ENCODE data around the gene CTSZ. TPM values are rescaled to one million over a fixed set of nuclear protein-coding genes. Genes with fewer than 3 reads are reported as not detected.

CTSZ gene
- total and polyA plus RNA-seq, 2 experiments from 2014 or later: 0.58 to 41.4 TPM

DNA sequence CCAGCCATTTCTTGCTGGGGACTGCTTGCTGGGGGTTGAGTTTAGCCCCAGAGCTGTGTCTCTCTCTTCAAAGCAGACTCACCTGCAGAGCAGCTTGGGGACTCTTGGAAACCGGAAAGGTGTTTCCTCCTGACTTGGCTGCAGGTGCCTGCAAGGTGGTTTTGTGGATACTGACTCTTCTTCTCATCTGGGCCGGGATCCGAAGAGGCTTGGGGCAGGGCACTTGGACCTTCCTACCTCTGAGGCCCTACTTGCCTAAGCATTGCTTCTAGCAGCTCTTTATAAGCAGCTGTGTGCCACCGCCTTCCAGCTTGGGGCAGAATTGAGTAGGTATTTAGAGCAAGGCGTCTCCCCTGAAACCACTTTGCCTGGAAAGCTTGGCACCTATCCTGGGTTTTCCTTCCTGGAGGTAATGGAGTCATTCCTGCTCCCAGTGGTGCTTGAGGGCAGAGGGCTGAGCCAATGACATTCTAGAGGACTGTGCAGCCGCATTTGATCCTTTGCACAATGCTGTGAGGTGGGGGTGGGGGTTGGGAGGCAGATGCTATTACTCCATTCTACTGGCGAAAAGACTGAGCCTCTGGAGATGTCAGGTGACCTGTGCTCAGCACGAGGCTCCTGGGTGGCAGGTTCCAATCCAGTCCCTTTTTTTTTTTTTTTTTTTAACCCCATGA is 3.4 kb upstream of the CTSZ start (continued):
- TF ChIP-seq, protein P1, sequence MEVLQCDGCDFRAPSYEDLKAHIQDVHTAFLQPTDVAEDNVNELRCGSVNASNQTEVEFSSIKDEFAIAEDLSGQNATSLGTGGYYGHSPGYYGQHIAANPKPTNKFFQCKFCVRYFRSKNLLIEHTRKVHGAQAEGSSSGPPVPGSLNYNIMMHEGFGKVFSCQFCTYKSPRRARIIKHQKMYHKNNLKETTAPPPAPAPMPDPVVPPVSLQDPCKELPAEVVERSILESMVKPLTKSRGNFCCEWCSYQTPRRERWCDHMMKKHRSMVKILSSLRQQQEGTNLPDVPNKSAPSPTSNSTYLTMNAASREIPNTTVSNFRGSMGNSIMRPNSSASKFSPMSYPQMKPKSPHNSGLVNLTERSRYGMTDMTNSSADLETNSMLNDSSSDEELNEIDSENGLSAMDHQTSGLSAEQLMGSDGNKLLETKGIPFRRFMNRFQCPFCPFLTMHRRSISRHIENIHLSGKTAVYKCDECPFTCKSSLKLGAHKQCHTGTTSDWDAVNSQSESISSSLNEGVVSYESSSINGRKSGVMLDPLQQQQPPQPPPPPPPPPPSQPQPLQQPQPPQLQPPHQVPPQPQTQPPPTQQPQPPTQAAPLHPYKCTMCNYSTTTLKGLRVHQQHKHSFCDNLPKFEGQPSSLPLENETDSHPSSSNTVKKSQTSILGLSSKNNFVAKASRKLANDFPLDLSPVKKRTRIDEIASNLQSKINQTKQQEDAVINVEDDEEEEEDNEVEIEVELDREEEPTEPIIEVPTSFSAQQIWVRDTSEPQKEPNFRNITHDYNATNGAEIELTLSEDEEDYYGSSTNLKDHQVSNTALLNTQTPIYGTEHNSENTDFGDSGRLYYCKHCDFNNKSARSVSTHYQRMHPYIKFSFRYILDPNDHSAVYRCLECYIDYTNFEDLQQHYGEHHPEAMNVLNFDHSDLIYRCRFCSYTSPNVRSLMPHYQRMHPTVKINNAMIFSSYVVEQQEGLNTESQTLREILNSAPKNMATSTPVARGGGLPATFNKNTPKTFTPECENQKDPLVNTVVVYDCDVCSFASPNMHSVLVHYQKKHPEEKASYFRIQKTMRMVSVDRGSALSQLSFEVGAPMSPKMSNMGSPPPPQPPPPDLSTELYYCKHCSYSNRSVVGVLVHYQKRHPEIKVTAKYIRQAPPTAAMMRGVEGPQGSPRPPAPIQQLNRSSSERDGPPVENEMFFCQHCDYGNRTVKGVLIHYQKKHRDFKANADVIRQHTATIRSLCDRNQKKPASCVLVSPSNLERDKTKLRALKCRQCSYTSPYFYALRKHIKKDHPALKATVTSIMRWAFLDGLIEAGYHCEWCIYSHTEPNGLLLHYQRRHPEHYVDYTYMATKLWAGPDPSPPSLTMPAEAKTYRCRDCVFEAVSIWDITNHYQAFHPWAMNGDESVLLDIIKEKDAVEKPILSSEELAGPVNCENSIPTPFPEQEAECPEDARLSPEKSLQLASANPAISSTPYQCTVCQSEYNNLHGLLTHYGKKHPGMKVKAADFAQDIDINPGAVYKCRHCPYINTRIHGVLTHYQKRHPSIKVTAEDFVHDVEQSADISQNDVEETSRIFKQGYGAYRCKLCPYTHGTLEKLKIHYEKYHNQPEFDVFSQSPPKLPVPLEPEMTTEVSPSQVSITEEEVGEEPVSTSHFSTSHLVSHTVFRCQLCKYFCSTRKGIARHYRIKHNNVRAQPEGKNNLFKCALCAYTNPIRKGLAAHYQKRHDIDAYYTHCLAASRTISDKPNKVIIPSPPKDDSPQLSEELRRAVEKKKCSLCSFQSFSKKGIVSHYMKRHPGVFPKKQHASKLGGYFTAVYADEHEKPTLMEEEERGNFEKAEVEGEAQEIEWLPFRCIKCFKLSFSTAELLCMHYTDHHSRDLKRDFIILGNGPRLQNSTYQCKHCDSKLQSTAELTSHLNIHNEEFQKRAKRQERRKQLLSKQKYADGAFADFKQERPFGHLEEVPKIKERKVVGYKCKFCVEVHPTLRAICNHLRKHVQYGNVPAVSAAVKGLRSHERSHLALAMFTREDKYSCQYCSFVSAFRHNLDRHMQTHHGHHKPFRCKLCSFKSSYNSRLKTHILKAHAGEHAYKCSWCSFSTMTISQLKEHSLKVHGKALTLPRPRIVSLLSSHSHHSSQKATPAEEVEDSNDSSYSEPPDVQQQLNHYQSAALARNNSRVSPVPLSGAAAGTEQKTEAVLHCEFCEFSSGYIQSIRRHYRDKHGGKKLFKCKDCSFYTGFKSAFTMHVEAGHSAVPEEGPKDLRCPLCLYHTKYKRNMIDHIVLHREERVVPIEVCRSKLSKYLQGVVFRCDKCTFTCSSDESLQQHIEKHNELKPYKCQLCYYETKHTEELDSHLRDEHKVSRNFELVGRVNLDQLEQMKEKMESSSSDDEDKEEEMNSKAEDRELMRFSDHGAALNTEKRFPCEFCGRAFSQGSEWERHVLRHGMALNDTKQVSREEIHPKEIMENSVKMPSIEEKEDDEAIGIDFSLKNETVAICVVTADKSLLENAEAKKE (CRISPR knock-in tag; IDR thresholded peaks at IDR 0.05): no peak
- TF ChIP-seq CREB1 (CRISPR knock-in tag; IDR thresholded peaks at IDR 0.05; ENCODE audit: low read depth): no peak

DNA sequence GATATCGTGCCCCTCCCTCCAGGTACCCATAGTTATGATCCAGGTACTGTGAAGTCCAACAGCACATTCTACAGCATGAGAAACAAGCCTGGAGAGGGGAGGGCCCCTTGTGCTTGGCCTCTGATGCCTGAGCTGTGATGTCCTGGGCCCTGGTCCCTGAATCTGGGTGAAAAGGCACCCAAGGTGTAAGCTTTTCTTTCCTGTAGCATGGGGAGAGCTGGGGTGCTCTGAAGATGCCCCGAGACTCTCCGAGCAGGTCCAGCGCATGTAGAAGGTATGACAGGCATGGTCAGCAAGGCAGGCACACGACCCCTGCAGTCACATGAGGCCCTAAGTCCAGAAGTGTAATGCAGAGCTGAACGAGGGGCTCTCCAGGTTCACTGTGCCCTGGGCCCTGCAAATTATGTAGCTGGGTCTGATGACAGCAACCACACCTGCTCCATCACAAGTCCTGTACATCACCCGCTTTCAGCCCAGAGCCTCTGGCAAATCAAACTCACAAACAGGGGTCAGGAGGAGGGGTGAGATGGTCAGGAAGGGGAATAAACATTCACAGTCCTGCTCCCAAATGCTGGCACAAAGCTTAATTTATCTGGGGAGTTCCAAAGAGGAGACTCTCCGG is 1.8 kb upstream of the CTSZ start:
- peaks cover 5% of the 10 kb centered on the region; the same call in 1 of the 2 replicates for H3K4me1 ChIP-seq (ENCODE audit: insufficient read depth)
- no peak overlapping the region for H3K4me2 ChIP-seq
- H4K20me1 ChIP-seq (replicated peaks; ENCODE audit: insufficient read depth): 0 out of 2 replicates have a peak, but pooled peaks cover 5% of the 10 kb centered on the region
- H3K36me3 ChIP-seq (ENCODE audit: insufficient read depth): no peaks in the 10 kb centered on the region
- Mint-ChIP-seq H3K4me3 (no peak overlapping the region), H3K36me3 (ENCODE audit: low read depth) (no peaks in the 10 kb centered on the region), H3K4me1 (peaks cover 27% of the 10 kb centered on the region), H3K9me3 (no peaks in the 10 kb centered on the region), H3K27ac (no peak overlapping the region), H3K27me3 (ENCODE audit: insufficient read depth, low read depth, poor library complexity) (peaks cover 29% of the 10 kb centered on the region)
- DNase-seq (ENCODE audit: low spot score): no peak
- no peak overlapping the region for H3K4me3 ChIP-seq
- H3K9me2 ChIP-seq (ENCODE audit: insufficient read depth): no peaks in the 10 kb centered on the region
- peaks cover 11% of the 10 kb centered on the region for H3K27me3 ChIP-seq (ENCODE audit: insufficient read depth)
- H3F3A ChIP-seq (replicated peaks; ENCODE audit: low read depth): no peaks in the 10 kb centered on the region
- no peak overlapping the region for H3K27ac ChIP-seq (ENCODE audit: low read depth)
- no peak for ATAC-seq
- TF ChIP-seq, protein P1 (CRISPR knock-in tag; IDR thresholded peaks at IDR 0.05): no peak
- TF ChIP-seq ZNF114 (CRISPR knock-in tag; IDR thresholded peaks at IDR 0.05): no peak
- TF ChIP-seq STAT1 (IDR thresholded peaks at IDR 0.05; ENCODE audit: unreplicated experiment): no peak
- TF ChIP-seq, protein P2, sequence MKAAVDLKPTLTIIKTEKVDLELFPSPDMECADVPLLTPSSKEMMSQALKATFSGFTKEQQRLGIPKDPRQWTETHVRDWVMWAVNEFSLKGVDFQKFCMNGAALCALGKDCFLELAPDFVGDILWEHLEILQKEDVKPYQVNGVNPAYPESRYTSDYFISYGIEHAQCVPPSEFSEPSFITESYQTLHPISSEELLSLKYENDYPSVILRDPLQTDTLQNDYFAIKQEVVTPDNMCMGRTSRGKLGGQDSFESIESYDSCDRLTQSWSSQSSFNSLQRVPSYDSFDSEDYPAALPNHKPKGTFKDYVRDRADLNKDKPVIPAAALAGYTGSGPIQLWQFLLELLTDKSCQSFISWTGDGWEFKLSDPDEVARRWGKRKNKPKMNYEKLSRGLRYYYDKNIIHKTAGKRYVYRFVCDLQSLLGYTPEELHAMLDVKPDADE (IDR thresholded peaks at IDR 0.05): no peak
- H3K79me2 ChIP-seq (replicated peaks; ENCODE audit: insufficient read depth): no peaks in the 10 kb centered on the region
- no peak overlapping the region for H2AFZ ChIP-seq
